CD14-positive monocyte (primary cell): ENCODE results near the gene TNFRSF4. TPM values are rescaled to one million over a fixed set of nuclear protein-coding genes. Genes with fewer than 3 reads are reported as not detected.

Experiments used
- DNase-seq, 3 donors: peaks; one replicate each; pipeline ENCODE4 v3.0.0-alpha.2; 2011 to 2022
- H2AFZ ChIP-seq: 2 replicates; pipeline ENCODE4 v1.6.0; 2012; ENCODE audit warnings: mild to moderate bottlenecking, low read depth, low read length, inconsistent platforms; ENCODE audit not compliant: insufficient read depth, poor library complexity, severe bottlenecking
- H3K27ac ChIP-seq, 2 donors: 1 replicate in 1 of 2; 2 replicates in 1 of 2; pipeline ENCODE4 v1.5.1; 2012 to 2013; ENCODE audit warnings: low read length in 2 of 2, control low read depth in 1 of 2, inconsistent platforms in 1 of 2, low read depth in 1 of 2, mild to moderate bottlenecking in 1 of 2
- H3K27me3 ChIP-seq, 2 donors: one replicate each; pipeline versions ENCODE4 v1.6.0 to v1.6.1; 2011 to 2013; ENCODE audit warnings: low read length in 2 of 2; ENCODE audit not compliant: control insufficient read depth in 2 of 2, insufficient read depth in 2 of 2
- H3K36me3 ChIP-seq, 2 donors: replicated peaks in 1 of 2; 1 replicate in 1 of 2; 2 replicates in 1 of 2; pipeline versions ENCODE4 v1.5.1 to v1.6.1; 2012 to 2013; ENCODE audit warnings: low read length in 2 of 2, control low read depth in 1 of 2, inconsistent platforms in 1 of 2, mild to moderate bottlenecking in 1 of 2; ENCODE audit not compliant: insufficient read depth in 2 of 2, control insufficient read depth in 1 of 2
- H3K4me1 ChIP-seq, 2 donors: 1 replicate in 1 of 2; 2 replicates in 1 of 2; pipeline versions ENCODE4 v1.5.1 to v1.6.1; 2012 to 2013; ENCODE audit warnings: low read length in 2 of 2, control low read depth in 1 of 2, inconsistent platforms in 1 of 2, mild to moderate bottlenecking in 1 of 2, moderate library complexity in 1 of 2; ENCODE audit not compliant: insufficient read depth in 2 of 2, control insufficient read depth in 1 of 2
- H3K4me2 ChIP-seq: replicated peaks from 2 replicates; pipeline ENCODE3; 2012; ENCODE audit warnings: low read length, moderate library complexity, mild to moderate bottlenecking; ENCODE audit not compliant: poor library complexity, severe bottlenecking; ENCODE audit errors: extremely low read depth
- H3K4me3 ChIP-seq, 3 experiments: fragments of 200-600 bp in 1 of 3; sonication (generic) in 1 of 3; replicated peaks in 1 of 3; 1 replicate in 2 of 3; 2 replicates in 1 of 3; pipeline ENCODE4 v1.5.1; 2011 to 2013; ENCODE audit warnings: low read length in 3 of 3, mild to moderate bottlenecking in 3 of 3, control low read depth in 2 of 3, low read depth in 2 of 3, inconsistent platforms in 1 of 3, moderate library complexity in 1 of 3
- H3K79me2 ChIP-seq: 2 replicates; pipeline ENCODE4 v1.6.0; 2012; ENCODE audit warnings: mild to moderate bottlenecking, control low read depth, inconsistent platforms, low read length, moderate library complexity; ENCODE audit not compliant: insufficient read depth
- H3K9ac ChIP-seq: 2 replicates; pipeline ENCODE4 v1.6.0; 2017; ENCODE audit warnings: low read length, mild to moderate bottlenecking; ENCODE audit not compliant: insufficient read depth, poor library complexity, severe bottlenecking
- H3K9me3 ChIP-seq, 2 donors: replicated peaks in 1 of 2; 1 replicate in 1 of 2; 2 replicates in 1 of 2; pipeline versions ENCODE4 v1.5.1 to v1.6.1; 2012 to 2013; ENCODE audit warnings: low read length in 2 of 2, control low read depth in 1 of 2; ENCODE audit not compliant: control insufficient read depth in 1 of 2, insufficient read depth in 1 of 2
- H4K20me1 ChIP-seq: 2 replicates; pipeline ENCODE4 v1.6.0; 2012; ENCODE audit warnings: mild to moderate bottlenecking, low read length, control low read depth, moderate library complexity; ENCODE audit not compliant: insufficient read depth
- H3K27ac Mint-ChIP-seq, 7 donors: one replicate each; pipeline ENCODE4 v1.8.0; 2020; ENCODE audit warnings: mild to moderate bottlenecking in 7 of 7, mixed read lengths in 7 of 7, moderate library complexity in 6 of 7, inconsistent platforms in 2 of 7
- H3K27me3 Mint-ChIP-seq, 3 donors: one replicate each; pipeline ENCODE4 v1.8.0; 2021 to 2022; ENCODE audit warnings: low read depth in 3 of 3, mild to moderate bottlenecking in 3 of 3, mixed read lengths in 3 of 3, moderate library complexity in 3 of 3, inconsistent platforms in 1 of 3
- H3K36me3 Mint-ChIP-seq, 2 donors: one replicate each; pipeline ENCODE4 v1.8.0; 2020; ENCODE audit warnings: mixed read lengths in 2 of 2, inconsistent platforms in 1 of 2, mild to moderate bottlenecking in 1 of 2
- H3K4me1 Mint-ChIP-seq: one replicate; pipeline ENCODE4 v1.8.0; 2020; ENCODE audit warnings: mild to moderate bottlenecking, mixed read lengths
- H3K4me3 Mint-ChIP-seq, 2 donors: one replicate each; pipeline ENCODE4 v1.8.0; 2020; ENCODE audit warnings: mild to moderate bottlenecking in 2 of 2, mixed read lengths in 2 of 2, moderate library complexity in 1 of 2
- H3K9me3 Mint-ChIP-seq, 7 donors: one replicate each; pipeline ENCODE4 v1.8.0; 2020 to 2022; ENCODE audit warnings: mixed read lengths in 7 of 7, mild to moderate bottlenecking in 6 of 7, moderate library complexity in 6 of 7, inconsistent platforms in 2 of 7
- WGBS: methylation state at CpG from one replicate; pipeline ENCODE4 v1.1.5; 2013; ENCODE audit warnings: missing lambda C conversion rate; ENCODE audit not compliant: insufficient coverage; 5-methylcytosine and 5-hydroxymethylcytosine counted together
- intact Hi-C, 2 donors: fragments of 100-400 bp; cut with micrococcal nuclease; formaldehyde crosslinking; loops; one replicate each; pipeline versions ENCODE4 v1.15.0 to v1.15.1; 2023
- polyA plus RNA-seq, 3 donors: library from polyadenylated mRNA; depleted of rRNA in 1 of 3; unstranded in 2 of 3; stranded (reverse) in 1 of 3; fragments of 300-500 nt in 2 of 3; fragments of >200 nt in 1 of 3; fragmentation: Illumina TruSeq in 2 of 3; gene quantifications; 1 replicate in 2 of 3; 2 replicates in 1 of 3; pipeline ENCODE4 v1.2.3, GENCODE V29; 2012 to 2021
- TF ChIP-seq, protein P1 (sequence below): fragments of 200-600 bp; IDR thresholded peaks from one replicate; pipeline ENCODE4 v1.8.0; 2022; ENCODE audit warnings: antibody characterized with exemption, mild to moderate bottlenecking

The TNFRSF4 gene
- polyA plus RNA-seq, 3 donors: 0.05 TPM; not detected in 2

DNA sequence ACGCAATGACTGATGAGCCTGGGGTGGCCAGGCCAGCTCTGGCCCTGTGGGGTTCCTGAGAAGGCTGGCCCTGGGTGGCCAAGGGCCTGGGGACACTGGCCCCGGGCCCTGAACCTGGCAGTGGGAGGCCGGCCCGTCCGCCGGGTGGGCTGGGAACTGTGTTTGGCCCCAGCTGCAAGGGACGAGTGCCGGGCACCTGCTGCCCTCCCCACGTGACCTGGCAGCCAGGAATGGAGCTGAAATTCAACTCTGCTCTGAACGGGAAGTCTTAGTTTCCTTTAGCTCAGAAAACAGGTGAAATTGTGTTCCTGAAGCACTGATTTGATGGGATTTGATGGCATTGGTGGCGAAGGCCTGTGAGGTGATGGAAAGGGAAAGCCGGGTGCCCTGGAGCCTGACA, 48.5 kb downstream of the TNFRSF4 start:
- Histone ChIP-seq H3K4me2 (no peak overlapping the region), H3K4me3 (no peak overlapping the region), H3K9me3 (no peaks in the 10 kb centered on the region), H3K79me2 (no peaks in the 10 kb centered on the region), H3K27ac (no peak overlapping the region), H4K20me1 (no peaks in the 10 kb centered on the region), H3K36me3 (no peaks in the 10 kb centered on the region), H3K27me3 (no peaks in the 10 kb centered on the region), H3K4me1 (no peaks in the 10 kb centered on the region), H3K9ac (no peak overlapping the region), H2AFZ (no peak overlapping the region)
- Mint-ChIP-seq H3K4me3 (no peak overlapping the region), H3K27me3 (peaks cover 7 to 27% (median 7%) of the 10 kb centered on the region in 3 donors), H3K27ac (no peak overlapping the region), H3K9me3 (peaks cover 0 to 3% (median 0%) of the 10 kb centered on the region in 7 donors), H3K4me1 (no peaks in the 10 kb centered on the region), H3K36me3 (no peaks in the 10 kb centered on the region)
- WGBS: 82% methylated on average over 12 of the region's 12 CpGs
- TF ChIP-seq, protein P1, sequence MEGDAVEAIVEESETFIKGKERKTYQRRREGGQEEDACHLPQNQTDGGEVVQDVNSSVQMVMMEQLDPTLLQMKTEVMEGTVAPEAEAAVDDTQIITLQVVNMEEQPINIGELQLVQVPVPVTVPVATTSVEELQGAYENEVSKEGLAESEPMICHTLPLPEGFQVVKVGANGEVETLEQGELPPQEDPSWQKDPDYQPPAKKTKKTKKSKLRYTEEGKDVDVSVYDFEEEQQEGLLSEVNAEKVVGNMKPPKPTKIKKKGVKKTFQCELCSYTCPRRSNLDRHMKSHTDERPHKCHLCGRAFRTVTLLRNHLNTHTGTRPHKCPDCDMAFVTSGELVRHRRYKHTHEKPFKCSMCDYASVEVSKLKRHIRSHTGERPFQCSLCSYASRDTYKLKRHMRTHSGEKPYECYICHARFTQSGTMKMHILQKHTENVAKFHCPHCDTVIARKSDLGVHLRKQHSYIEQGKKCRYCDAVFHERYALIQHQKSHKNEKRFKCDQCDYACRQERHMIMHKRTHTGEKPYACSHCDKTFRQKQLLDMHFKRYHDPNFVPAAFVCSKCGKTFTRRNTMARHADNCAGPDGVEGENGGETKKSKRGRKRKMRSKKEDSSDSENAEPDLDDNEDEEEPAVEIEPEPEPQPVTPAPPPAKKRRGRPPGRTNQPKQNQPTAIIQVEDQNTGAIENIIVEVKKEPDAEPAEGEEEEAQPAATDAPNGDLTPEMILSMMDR: no peak
- no peak for DNase-seq
- intact Hi-C loops: no loop called here

DNA sequence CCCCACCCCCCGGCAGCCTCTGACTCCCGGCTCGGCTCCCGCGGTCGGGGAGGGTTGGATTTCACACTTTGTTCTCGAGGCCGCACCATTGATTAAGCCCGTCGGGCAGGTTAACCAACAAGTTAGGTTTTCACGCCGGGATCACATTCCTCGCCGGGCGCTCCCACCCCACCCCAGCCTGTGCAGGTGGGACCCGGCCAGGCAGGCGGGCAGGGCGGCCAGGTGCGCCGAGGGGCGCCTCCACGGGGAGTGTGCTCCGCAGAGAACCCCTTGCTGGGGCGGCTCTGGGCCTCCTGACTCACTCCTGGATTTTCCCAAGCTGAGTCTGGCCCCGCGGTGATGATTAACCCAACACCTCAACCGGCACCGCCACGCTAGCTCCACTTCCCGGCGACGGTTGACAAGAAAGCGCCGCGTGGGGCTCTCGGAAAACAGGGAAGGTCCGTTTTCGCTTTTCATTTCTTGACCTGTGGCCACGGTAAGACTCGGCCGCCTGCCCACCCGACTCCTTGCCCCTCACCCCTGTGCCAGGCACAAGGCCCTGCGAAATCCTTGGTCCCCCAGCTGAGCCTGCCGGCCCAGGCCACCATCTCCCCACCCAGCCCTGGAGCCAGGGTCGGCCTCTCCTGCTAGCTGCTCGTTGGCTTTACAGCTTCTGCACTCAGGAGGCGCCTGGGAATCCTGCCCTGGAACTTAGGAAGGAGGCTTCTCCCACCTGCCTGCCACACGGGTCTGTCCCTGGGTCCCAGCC, 49.1 kb downstream of the TNFRSF4 start:
- no peaks in the 10 kb centered on the region for H4K20me1 ChIP-seq
- WGBS: 77% methylated on average over 47 of the region's 48 CpGs
- Mint-ChIP-seq H3K27me3 (peaks cover 2 to 21% (median 3%) of the 10 kb centered on the region in 3 donors), H3K36me3 (no peaks in the 10 kb centered on the region), H3K27ac (no peak overlapping the region), H3K4me1 (no peaks in the 10 kb centered on the region), H3K9me3 (peaks cover 0 to 3% (median 0%) of the 10 kb centered on the region in 7 donors), H3K4me3 (no peak overlapping the region)
- TF ChIP-seq, protein P1: no peak
- no peak for DNase-seq
- H2AFZ ChIP-seq: no peak overlapping the region
- H3K79me2 ChIP-seq: no peaks in the 10 kb centered on the region
- H3K9ac ChIP-seq: no peak overlapping the region
- no peak overlapping the region for H3K4me3 ChIP-seq
- H3K4me1 ChIP-seq: no peaks in the 10 kb centered on the region
- no peaks in the 10 kb centered on the region for H3K36me3 ChIP-seq
- no peak overlapping the region for H3K27ac ChIP-seq
- intact Hi-C loops: no loop called here
- H3K9me3 ChIP-seq: no peaks in the 10 kb centered on the region
- no peaks in the 10 kb centered on the region for H3K27me3 ChIP-seq
- no peak overlapping the region for H3K4me2 ChIP-seq
